ENCODE measurements around the gene FZR1. TPM values are rescaled to one million over a fixed set of nuclear protein-coding genes. Genes with fewer than 3 reads are reported as not detected.

FZR1 gene
- total RNA-seq, 4 donors from 2014 or later, result 45.1 to 51.1 (median 47.9) TPM

GRCh38 chr19:3549816-3550215 is 43.7 kb downstream of the FZR1 start:
- Histone ChIP-seq H3K27me3 (no peaks in the 10 kb centered on the region), H3K36me3 (peaks cover 8% of the 10 kb centered on the region), H3K4me1 (peaks cover 16% of the 10 kb centered on the region), H3K4me3 (no peak overlapping the region), H3K9me3 (no peaks in the 10 kb centered on the region), H3K27ac (no peak overlapping the region)
- no peak for DNase-seq (ENCODE audit: low spot score in 2 of 2)
- 90% methylated on average over 10 of the region's 10 CpGs for WGBS
- no peak for TF ChIP-seq POLR2A (IDR thresholded peaks at IDR 0.05)
- TF ChIP-seq EP300 (IDR thresholded peaks at IDR 0.05), result no peak
- TF ChIP-seq POLR2AphosphoS5 (IDR thresholded peaks at IDR 0.05), result no peak
- no peak for TF ChIP-seq CTCF (IDR thresholded peaks at IDR 0.05)

- no peak for DNase-seq (ENCODE audit: low spot score in 2 of 2)
These were observed 45.1 kb downstream of the FZR1 start for GRCh38 chr19:3550947-3551791.

GRCh38 chr19:3551792-3552095 is 45.6 kb downstream of the FZR1 start:
- Histone ChIP-seq H3K27ac (no peak overlapping the region), H3K4me3 (no peak overlapping the region), H3K9me3 (no peaks in the 10 kb centered on the region), H3K27me3 (no peaks in the 10 kb centered on the region), H3K36me3 (peaks cover 8% of the 10 kb centered on the region), H3K4me1 (peaks cover 28% of the 10 kb centered on the region)
- TF ChIP-seq CTCF (IDR thresholded peaks at IDR 0.05), result no peak
- 70% methylated on average over 9 of the region's 9 CpGs for WGBS
- no peak for DNase-seq (ENCODE audit: low spot score in 2 of 2)

More at GRCh38 chr19:3550947-3551791, 45.1 kb downstream of the FZR1 start:
- TF ChIP-seq POLR2A (IDR thresholded peaks at IDR 0.05) (no peak), EP300 (IDR thresholded peaks at IDR 0.05) (no peak), CTCF (IDR thresholded peaks at IDR 0.05) (no peak), POLR2AphosphoS5 (IDR thresholded peaks at IDR 0.05) (no peak)
- Histone ChIP-seq H3K4me3 (no peak overlapping the region), H3K4me1 (peaks cover 23% of the 10 kb centered on the region), H3K9me3 (no peaks in the 10 kb centered on the region), H3K27ac (no peak overlapping the region), H3K36me3 (peaks cover 8% of the 10 kb centered on the region), H3K27me3 (no peaks in the 10 kb centered on the region)
- 88% methylated on average over 23 of the region's 34 CpGs for whole genome bisulfite sequencing

GRCh38 chr19:3554254-3555083 is 48.4 kb downstream of the FZR1 start:
- H3K27ac ChIP-seq, result no peak overlapping the region
- no peak overlapping the region for H3K4me3 ChIP-seq
- no peaks in the 10 kb centered on the region for H3K27me3 ChIP-seq
- 69% methylated on average over 20 of the region's 21 CpGs for WGBS
- no peaks in the 10 kb centered on the region for H3K9me3 ChIP-seq
- H3K4me1 ChIP-seq, result peaks cover 40% of the 10 kb centered on the region
- no peak for TF ChIP-seq POLR2A (IDR thresholded peaks at IDR 0.05)
- no peak for TF ChIP-seq EP300 (IDR thresholded peaks at IDR 0.05)
- TF ChIP-seq CTCF (IDR thresholded peaks at IDR 0.05), result no peak
- TF ChIP-seq POLR2AphosphoS5 (IDR thresholded peaks at IDR 0.05), result no peak
- H3K36me3 ChIP-seq, result no peaks in the 10 kb centered on the region
- no peak for DNase-seq (ENCODE audit: low spot score in 2 of 2)

All from suprapubic skin (tissue), 4 donors.